ENCODE results near the gene ABCC11.

ABCC11 gene

DNA sequence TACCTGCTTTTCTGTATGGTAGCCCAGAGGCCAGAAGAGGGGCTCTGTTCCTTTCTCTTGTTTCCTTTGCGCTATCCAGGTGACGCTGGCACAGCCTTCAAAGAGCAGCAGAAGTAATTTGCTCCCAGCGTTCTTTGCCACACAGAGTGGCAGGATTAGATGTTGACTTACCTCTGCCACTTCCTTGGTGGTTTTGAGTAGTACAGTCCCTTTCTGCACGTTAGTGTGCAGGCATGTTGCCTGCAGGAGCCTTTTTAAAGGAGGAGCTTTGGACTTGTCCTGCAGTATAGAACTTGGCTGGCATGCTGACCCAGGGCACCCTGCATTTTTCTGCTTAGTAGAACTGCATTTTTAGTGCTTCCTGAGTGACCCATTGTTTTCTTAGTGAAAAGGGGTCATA, at the start of gene ABCC11:
TSS of gene ABCC11 (minus strand) at position 229 of the 400 bp plus-strand sequence. CDS start 15,618 bp downstream, outside the sequence.
- H3K27me3 Mint-ChIP-seq = no peaks in the 10 kb centered on the region
- intact Hi-C loops (cut with micrococcal nuclease) = loop anchor here (10.0 kb wide), 1 partner anchor 87 kb away; no protein-coding TSS in a partner anchor
- no peak within 1 kb of the TSS for H3K4me3 Mint-ChIP-seq
- H3K4me1 Mint-ChIP-seq (ENCODE audit: low read depth) = peaks cover 37% of the 10 kb centered on the region
- peaks cover 18% of the 10 kb centered on the region for H3K36me3 Mint-ChIP-seq (ENCODE audit: low read depth)
- no peak within 1 kb of the TSS for H3K27ac Mint-ChIP-seq
- H3K9me3 Mint-ChIP-seq = no peaks in the 10 kb centered on the region

DNA sequence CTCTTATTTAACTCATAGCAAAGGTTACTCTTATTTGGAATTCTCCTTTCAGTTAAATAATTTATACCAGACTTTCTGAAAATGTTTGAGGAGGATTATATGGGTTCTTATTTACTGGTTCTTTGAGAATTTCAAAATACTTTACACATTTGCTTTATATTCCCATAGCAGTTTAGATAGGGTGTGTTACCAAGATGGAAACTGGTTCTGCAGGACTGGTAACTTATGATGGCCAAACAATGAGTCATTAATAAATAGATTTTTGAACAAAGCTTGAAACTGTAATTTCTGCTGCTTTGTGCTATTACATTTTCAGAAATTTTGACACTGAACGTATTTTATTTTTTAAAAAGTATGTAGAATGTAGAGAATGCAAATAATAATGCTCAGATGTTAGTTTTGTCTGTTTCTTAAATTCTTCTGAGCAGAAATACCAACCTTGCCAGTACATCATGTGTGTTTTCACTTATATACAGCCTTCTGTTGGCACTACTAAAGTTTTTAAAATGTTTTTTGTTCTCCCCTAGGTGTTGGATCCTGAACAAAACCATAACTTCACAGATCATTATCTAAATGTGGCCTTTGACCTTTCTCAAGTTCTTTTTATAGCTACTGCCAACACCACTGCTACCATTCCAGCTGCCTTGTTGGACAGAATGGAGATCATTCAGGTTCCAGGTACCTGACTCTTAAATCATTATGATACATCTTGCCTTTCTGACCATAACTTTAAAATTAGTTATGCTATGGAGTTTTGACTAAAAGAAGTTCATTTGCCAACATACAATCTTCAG, 48.3 kb upstream of the ABCC11 start:
- Mint-ChIP-seq H3K9me3 (no peaks in the 10 kb centered on the region), H3K4me3 (no peak overlapping the region), H3K27ac (no peak overlapping the region), H3K36me3 (ENCODE audit: low read depth) (peaks cover 90% of the 10 kb centered on the region), H3K4me1 (ENCODE audit: low read depth) (no peaks in the 10 kb centered on the region), H3K27me3 (no peaks in the 10 kb centered on the region)
- intact Hi-C loops (cut with micrococcal nuclease) = no loop called here

DNA sequence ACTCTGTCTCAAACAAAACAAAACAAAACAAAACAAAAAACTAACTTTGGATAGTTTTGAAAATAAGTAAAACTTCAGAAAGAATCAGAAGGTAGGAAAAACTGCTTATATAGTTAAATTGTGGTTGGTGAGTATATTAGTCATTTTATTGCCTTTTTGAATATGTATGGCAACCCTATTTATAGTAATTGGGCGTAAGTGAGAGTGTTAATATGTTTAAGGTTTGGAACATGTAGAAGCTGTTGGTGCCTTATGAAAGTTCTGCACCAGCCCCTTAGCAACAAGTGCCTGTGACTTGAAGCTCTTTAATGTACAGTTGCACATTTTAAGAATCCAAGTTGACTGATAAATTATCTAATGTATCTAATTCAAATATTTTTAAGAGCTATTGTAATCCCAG, 47.4 kb upstream of the ABCC11 start:
- H3K4me1 Mint-ChIP-seq (ENCODE audit: low read depth) = no peaks in the 10 kb centered on the region
- no peaks in the 10 kb centered on the region for H3K27me3 Mint-ChIP-seq
- H3K27ac Mint-ChIP-seq = no peak overlapping the region
- no peak overlapping the region for H3K4me3 Mint-ChIP-seq
- no peaks in the 10 kb centered on the region for H3K9me3 Mint-ChIP-seq
- H3K36me3 Mint-ChIP-seq (ENCODE audit: low read depth) = peaks cover 90% of the 10 kb centered on the region
- intact Hi-C loops (cut with micrococcal nuclease) = no loop called here

DNA sequence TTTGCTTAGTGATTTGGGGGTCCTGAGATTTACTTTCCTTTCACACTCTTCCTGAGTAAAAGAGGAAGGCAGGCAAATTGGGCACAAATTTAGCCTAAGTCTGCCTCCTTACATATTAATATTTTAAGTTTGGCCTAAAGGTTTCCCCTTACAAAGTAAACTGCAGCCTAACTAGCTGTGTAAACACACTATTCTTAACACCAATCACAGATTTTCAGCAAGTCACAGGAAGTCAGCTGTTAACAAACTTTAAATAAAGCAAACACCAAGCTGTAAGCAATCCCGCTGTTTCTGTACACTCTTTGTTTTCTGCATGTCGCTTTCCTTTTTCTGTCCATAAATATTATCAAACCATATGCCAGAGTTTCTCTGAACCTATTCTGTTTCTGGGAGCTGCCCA, 45.1 kb upstream of the ABCC11 start:
- Mint-ChIP-seq H3K27me3 (no peaks in the 10 kb centered on the region), H3K36me3 (ENCODE audit: low read depth) (peaks cover 85% of the 10 kb centered on the region), H3K4me1 (ENCODE audit: low read depth) (no peaks in the 10 kb centered on the region), H3K4me3 (no peak overlapping the region), H3K27ac (no peak overlapping the region), H3K9me3 (no peaks in the 10 kb centered on the region)
- intact Hi-C loops (cut with micrococcal nuclease) = no loop called here

DNA sequence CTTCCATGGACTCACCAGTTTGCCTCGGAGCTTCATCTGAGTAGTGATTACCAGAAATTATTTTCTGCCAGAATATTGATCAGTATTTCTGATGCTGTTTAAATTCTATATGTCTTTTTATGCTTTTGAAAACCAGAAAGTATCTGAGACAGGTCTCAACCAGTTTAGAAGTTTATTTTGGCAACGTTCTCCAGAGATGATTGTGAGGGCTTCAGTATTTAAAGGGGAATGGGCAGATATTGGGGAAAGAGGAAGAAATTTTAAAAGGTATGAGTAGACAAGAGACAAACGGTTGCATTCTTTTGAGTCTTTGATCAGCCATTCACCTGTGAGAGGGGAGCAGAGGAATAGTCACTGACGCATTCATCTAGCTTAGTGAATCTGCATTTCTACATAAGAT, 44.4 kb upstream of the ABCC11 start:
- Mint-ChIP-seq H3K27me3 (no peaks in the 10 kb centered on the region), H3K4me1 (ENCODE audit: low read depth) (no peaks in the 10 kb centered on the region), H3K36me3 (ENCODE audit: low read depth) (peaks cover 85% of the 10 kb centered on the region), H3K27ac (no peak overlapping the region), H3K4me3 (no peak overlapping the region), H3K9me3 (peaks cover 6% of the 10 kb centered on the region)
- intact Hi-C loops (cut with micrococcal nuclease) = no loop called here

DNA sequence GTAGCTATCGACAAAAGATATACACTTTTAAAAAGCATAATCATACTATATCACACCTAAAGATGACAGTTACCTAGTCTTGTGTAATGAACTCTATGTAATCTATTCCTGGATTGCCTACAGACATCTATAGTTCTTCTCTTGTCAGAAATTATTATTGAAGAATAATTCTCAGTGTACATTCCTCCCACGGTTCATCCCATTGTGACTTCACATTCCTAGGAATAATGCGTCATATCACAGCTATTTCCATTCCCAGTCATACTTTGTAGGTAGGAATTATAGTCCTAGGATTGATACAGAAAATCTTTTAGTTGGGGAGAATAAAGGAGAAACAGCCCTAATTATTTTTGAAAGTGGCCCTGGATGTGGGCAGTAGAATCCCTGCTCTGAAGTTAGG, 44.0 kb upstream of the ABCC11 start:
- H3K27ac Mint-ChIP-seq = no peak overlapping the region
- no peaks in the 10 kb centered on the region for H3K4me1 Mint-ChIP-seq (ENCODE audit: low read depth)
- H3K4me3 Mint-ChIP-seq = no peak overlapping the region
- no peaks in the 10 kb centered on the region for H3K27me3 Mint-ChIP-seq
- H3K9me3 Mint-ChIP-seq = peaks cover 10% of the 10 kb centered on the region
- peaks cover 85% of the 10 kb centered on the region for H3K36me3 Mint-ChIP-seq (ENCODE audit: low read depth)
- intact Hi-C loops (cut with micrococcal nuclease) = no loop called here

DNA sequence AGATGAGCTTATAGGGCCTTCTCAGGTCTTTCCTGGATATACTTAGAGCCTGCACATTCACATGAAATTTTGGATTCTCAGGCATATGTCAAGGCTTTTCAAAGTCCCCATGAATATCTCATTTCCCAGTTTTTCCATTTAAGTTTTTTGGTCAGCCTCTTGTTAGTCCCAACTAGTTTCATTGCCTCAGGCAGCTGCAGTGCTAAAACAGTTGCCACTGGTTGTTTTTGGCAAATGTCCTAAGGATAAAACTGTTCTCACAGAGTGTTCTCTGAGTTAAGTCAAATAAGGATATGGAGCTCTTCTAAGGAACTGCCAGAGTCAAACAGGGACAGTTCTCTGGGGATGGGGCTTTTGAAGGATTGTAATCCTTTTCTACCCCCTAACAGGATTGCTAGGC, 39.9 kb upstream of the ABCC11 start:
- intact Hi-C loops (cut with micrococcal nuclease) = no loop called here
- no peaks in the 10 kb centered on the region for H3K27me3 Mint-ChIP-seq
- peaks cover 87% of the 10 kb centered on the region for H3K36me3 Mint-ChIP-seq (ENCODE audit: low read depth)

DNA sequence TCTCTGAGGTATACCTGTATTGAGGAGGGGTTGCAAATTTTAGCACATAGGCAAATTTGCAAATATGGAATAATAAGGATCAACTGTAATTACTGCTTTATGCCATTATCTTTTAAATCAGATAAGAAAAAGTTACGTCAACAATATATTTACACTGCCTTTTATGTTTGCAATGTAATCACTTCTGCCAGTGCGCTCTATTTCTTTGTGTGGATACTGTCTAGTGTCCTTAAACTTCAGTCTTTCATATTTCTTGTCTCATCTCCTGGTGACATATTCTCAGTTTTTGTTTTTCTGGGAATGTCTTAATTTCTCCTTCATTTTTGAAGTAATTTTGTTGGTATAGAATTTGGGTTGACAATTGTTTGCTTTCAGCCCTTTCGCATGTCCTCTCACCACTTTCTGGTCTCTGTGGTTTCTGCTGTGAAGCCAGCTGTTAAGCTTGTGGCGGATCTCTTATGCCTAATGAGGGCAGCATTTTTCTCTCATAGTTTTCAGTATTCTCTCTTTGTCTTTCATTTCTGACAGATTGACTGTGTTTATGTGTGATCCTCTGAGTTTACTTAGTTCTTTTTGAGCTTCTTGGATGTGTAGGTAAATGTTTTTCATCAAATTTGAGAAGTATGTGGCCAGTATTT, 37.6 kb upstream of the ABCC11 start:
- no peaks in the 10 kb centered on the region for H3K27me3 Mint-ChIP-seq
- intact Hi-C loops (cut with micrococcal nuclease) = loop anchor here (2.0 kb wide), 1 partner anchor 14 kb away; no protein-coding TSS in a partner anchor
- no peak overlapping the region for H3K27ac Mint-ChIP-seq
- no peaks in the 10 kb centered on the region for H3K4me1 Mint-ChIP-seq (ENCODE audit: low read depth)
- no peak overlapping the region for H3K4me3 Mint-ChIP-seq
- H3K36me3 Mint-ChIP-seq (ENCODE audit: low read depth) = peaks cover 64% of the 10 kb centered on the region
- peaks cover 21% of the 10 kb centered on the region for H3K9me3 Mint-ChIP-seq

More for the DNA sequence above, 39.9 kb upstream of the ABCC11 start:
- H3K4me1 Mint-ChIP-seq (ENCODE audit: low read depth) = no peaks in the 10 kb centered on the region
- peaks cover 21% of the 10 kb centered on the region for H3K9me3 Mint-ChIP-seq
- no peak overlapping the region for H3K27ac Mint-ChIP-seq
- H3K4me3 Mint-ChIP-seq = no peak overlapping the region

DNA sequence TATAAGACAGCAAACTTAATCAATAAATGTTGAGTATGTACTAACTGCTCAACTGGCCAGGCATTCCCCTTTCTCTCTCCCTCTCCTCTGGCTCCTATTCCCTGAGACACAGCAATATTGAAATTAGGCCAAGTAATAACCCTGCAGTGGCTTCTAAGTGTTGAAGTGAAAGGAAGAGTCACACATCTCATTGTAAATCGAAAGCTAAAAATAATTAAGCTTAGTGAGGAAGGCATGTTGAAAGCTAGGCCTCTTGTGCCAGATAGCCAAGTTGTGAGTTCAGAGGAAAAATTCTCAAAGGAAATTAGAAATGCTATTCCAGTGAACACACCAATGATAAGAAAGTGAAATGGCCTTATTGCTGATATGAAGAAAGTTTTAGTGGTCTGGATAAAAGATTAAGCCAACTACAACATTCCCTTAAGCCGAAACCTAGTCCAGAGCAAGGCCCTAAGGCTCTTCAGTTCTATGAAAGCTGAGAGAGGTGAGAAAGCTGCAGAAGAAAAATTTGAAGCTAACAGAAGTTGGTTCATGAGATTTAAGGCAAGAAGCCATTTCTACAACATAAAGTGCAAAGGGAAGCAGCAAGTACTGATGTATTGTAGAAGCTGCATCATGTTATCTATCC, 35.4 kb upstream of the ABCC11 start:
- intact Hi-C loops (cut with micrococcal nuclease) = no loop called here
- Mint-ChIP-seq H3K27me3 (no peaks in the 10 kb centered on the region), H3K36me3 (ENCODE audit: low read depth) (peaks cover 62% of the 10 kb centered on the region), H3K9me3 (peaks cover 21% of the 10 kb centered on the region), H3K27ac (no peak overlapping the region), H3K4me1 (ENCODE audit: low read depth) (peaks cover 10% of the 10 kb centered on the region), H3K4me3 (no peak overlapping the region)

DNA sequence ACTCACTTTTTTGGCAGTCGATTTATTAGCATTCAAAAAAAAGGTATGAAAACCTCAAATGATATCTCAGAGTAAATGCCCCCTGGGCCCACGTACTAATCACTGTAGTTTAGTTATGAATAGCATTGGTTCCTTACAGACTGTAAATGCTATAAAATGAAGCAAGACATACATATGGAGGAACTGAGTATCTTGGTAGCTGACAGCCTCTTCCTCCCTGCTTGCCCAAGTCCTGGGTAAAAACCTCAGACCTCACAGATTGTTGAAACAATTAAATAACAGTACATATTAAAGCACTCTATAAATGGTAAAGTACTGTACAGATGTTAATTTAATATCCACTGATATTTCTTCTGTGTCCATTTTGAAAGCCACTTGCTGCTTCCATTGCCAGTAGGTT, 33.2 kb upstream of the ABCC11 start:
- peaks cover 62% of the 10 kb centered on the region for H3K36me3 Mint-ChIP-seq (ENCODE audit: low read depth)
- no peaks in the 10 kb centered on the region for H3K27me3 Mint-ChIP-seq
- H3K4me1 Mint-ChIP-seq (ENCODE audit: low read depth) = peaks cover 10% of the 10 kb centered on the region
- H3K27ac Mint-ChIP-seq = no peak overlapping the region
- no peak overlapping the region for H3K4me3 Mint-ChIP-seq
- H3K9me3 Mint-ChIP-seq = peaks cover 3% of the 10 kb centered on the region
- intact Hi-C loops (cut with micrococcal nuclease) = no loop called here

DNA sequence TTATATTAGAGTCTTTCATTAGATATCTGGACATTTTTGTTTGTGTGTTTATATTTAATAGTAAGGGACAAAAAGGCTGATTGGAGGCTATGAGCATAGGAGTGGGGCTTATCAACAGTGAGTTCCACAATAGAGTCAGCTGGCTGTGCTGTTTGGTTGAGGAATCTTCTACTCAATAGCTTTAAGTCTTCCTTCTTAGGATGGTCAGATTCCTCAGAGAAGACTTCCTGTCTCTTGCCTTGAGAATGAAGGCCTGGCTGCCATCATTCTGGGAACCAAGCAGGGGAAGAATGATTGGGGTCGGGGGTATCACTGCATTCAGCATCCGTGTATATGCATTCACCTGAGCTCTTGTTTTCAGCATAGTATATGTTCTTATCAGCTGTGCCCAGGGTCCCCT, 31.9 kb upstream of the ABCC11 start:
- H3K4me3 Mint-ChIP-seq = no peak overlapping the region
- no peak overlapping the region for H3K27ac Mint-ChIP-seq
- intact Hi-C loops (cut with micrococcal nuclease) = no loop called here
- H3K27me3 Mint-ChIP-seq = no peaks in the 10 kb centered on the region
- H3K9me3 Mint-ChIP-seq = no peaks in the 10 kb centered on the region
- peaks cover 10% of the 10 kb centered on the region for H3K4me1 Mint-ChIP-seq (ENCODE audit: low read depth)
- H3K36me3 Mint-ChIP-seq (ENCODE audit: low read depth) = peaks cover 62% of the 10 kb centered on the region

DNA sequence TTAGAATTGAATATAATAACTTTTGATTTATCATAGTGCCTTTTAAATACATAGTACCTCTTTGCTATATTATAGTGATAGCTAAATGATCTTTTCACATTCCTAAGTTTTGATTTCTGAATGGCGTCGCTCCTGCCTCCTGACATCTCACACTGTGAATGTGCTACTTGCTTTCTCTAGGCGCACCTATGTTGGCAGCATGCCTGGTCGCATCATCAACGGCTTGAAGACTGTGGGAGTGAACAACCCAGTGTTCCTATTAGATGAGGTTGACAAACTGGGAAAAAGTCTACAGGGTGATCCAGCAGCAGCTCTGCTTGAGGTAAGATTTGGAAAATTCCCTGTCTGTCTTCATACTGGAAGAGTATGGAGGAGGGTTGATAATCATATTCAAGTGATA, 29.8 kb upstream of the ABCC11 start:
- H3K4me3 Mint-ChIP-seq = no peak overlapping the region
- no peaks in the 10 kb centered on the region for H3K9me3 Mint-ChIP-seq
- peaks cover 63% of the 10 kb centered on the region for H3K36me3 Mint-ChIP-seq (ENCODE audit: low read depth)

DNA sequence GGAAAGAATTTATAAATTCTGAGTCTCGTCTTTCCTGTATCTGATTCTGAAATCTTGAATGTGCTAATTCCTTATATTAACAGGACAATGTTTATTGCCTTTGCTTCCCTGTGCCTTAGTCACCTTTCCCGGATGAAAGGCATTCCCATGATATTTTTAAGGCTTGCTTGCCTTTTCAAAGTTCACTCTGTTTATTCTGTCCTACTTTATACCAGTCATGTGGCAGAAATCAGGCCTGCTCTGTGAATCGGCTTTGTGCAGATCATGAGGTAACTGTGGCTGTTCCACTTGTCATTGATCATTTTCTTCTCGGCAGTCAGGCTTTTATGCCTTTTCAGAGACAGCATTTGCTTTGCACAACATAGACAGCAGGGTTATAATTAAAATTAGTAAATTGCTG, 28.8 kb upstream of the ABCC11 start:
- peaks cover 10% of the 10 kb centered on the region for H3K4me1 Mint-ChIP-seq (ENCODE audit: low read depth)
- H3K9me3 Mint-ChIP-seq = no peaks in the 10 kb centered on the region
- no peak overlapping the region for H3K27ac Mint-ChIP-seq
- peaks cover 71% of the 10 kb centered on the region for H3K36me3 Mint-ChIP-seq (ENCODE audit: low read depth)
- H3K4me3 Mint-ChIP-seq = no peak overlapping the region
- no peaks in the 10 kb centered on the region for H3K27me3 Mint-ChIP-seq
- intact Hi-C loops (cut with micrococcal nuclease) = no loop called here

More for the DNA sequence above, 29.8 kb upstream of the ABCC11 start:
- H3K4me1 Mint-ChIP-seq (ENCODE audit: low read depth) = peaks cover 10% of the 10 kb centered on the region
- no peaks in the 10 kb centered on the region for H3K27me3 Mint-ChIP-seq
- intact Hi-C loops (cut with micrococcal nuclease) = no loop called here
- H3K27ac Mint-ChIP-seq = no peak overlapping the region

DNA sequence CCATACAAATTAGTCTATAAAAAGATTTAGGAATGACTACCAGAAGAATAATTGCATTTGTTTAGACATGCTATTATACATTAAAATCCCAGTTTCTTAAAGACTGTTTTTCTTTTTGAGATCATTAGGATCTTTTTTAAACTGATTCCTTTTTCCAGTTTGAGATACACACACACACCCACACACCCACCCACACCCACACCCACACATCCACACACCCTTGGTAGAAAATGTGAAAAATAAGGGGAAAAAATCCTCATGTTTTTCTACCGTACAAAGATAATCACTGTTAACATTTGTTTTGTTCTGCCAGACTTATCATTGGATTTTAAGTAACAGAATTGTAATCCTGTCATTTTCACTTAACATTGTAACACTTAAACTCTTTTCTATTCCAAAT, 27.1 kb upstream of the ABCC11 start:
- peaks cover 81% of the 10 kb centered on the region for H3K36me3 Mint-ChIP-seq (ENCODE audit: low read depth)
- no peak overlapping the region for H3K27ac Mint-ChIP-seq
- no peak overlapping the region for H3K4me3 Mint-ChIP-seq
- H3K27me3 Mint-ChIP-seq = no peaks in the 10 kb centered on the region
- intact Hi-C loops (cut with micrococcal nuclease) = no loop called here
- H3K4me1 Mint-ChIP-seq (ENCODE audit: low read depth) = peaks cover 10% of the 10 kb centered on the region
- H3K9me3 Mint-ChIP-seq = no peaks in the 10 kb centered on the region
